ENCODE measurements around the gene ERC2.

Gene ERC2

GRCh38 chr3:55480911-55481743 is 987.1 kb downstream of the ERC2 start:
- DNase-seq, result no peak

GRCh38 chr3:55477306-55478303 is 990.7 kb downstream of the ERC2 start:
- no peak for DNase-seq

- no peak for DNase-seq
These were observed 991.8 kb downstream of the ERC2 start for GRCh38 chr3:55476515-55476914.

- no peak for DNase-seq
These were observed 994.0 kb downstream of the ERC2 start for GRCh38 chr3:55474213-55474632.

GRCh38 chr3:55473788-55474187 is 994.5 kb downstream of the ERC2 start:
- no peak for DNase-seq

- DNase-seq, result no peak
These were observed 996.6 kb downstream of the ERC2 start for GRCh38 chr3:55471522-55472280.

- DNase-seq, result no peak
These were observed 997.2 kb downstream of the ERC2 start for GRCh38 chr3:55471084-55471483.

GRCh38 chr3:55469957-55470526 is 998.2 kb downstream of the ERC2 start:
- DNase-seq, result no peak

- no peak for DNase-seq
These were observed 1000.0 kb downstream of the ERC2 start for GRCh38 chr3:55468251-55468650.

GRCh38 chr3:55467099-55467498 is 1001.2 kb downstream of the ERC2 start:
- DNase-seq, result no peak

- no peak for DNase-seq
These were observed 1001.7 kb downstream of the ERC2 start for GRCh38 chr3:55466526-55466925.

GRCh38 chr3:55461896-55462295 is 1006.4 kb downstream of the ERC2 start:
- no peak for DNase-seq

- no peak for DNase-seq
These were observed 1008.4 kb downstream of the ERC2 start for GRCh38 chr3:55459838-55460237.

All from CD4-positive, alpha-beta T cell treated with Interleukin-17A for 1 hour (primary cell).